Body of pancreas (tissue), 4 donors: ENCODE measurements around the gene PRDM15.

Experiments
- CTCF ChIP-seq, 7 experiments: fragments of 450-650 bp in 4 of 7; fragments of 200-600 bp in 3 of 7; sonication (generic) in 3 of 7; IDR thresholded peaks; one replicate each; pipeline ENCODE4 v1.5.1; 2016 to 2019; ENCODE audit warnings: antibody characterized with exemption in 7 of 7
- POLR2A ChIP-seq, 3 donors: fragments of 450-650 bp; IDR thresholded peaks; one replicate each; pipeline ENCODE4 v1.6.1; 2016; ENCODE audit warnings: antibody characterized with exemption in 3 of 3, mild to moderate bottlenecking in 2 of 3

GRCh38 chr21:41749286-41749685 lies 129.9 kb downstream of the PRDM15 start:
- TF ChIP-seq CTCF (IDR thresholded peaks at IDR 0.05), result no peak
- no peak for TF ChIP-seq POLR2A (IDR thresholded peaks at IDR 0.05)
